Loucy (cell line): ENCODE measurements around the gene ZNF101.

Experiments used
- H2AFZ ChIP-seq: fragments of 200-600 bp; sonication (generic); 2 replicates; pipeline ENCODE4 v1.6.0; 2016; ENCODE audit warnings: antibody characterized with exemption, mild to moderate bottlenecking, low read length, moderate library complexity
- H3F3A ChIP-seq: fragments of 200-600 bp; 2 replicates; pipeline ENCODE4 v1.6.0; 2016; ENCODE audit warnings: antibody characterized with exemption, low read depth, mild to moderate bottlenecking
- H3K27me3 ChIP-seq: fragments of 200-600 bp; sonication (generic); 2 replicates; pipeline ENCODE4 v1.6.1; 2014; ENCODE audit warnings: low read length, mild to moderate bottlenecking; ENCODE audit not compliant: insufficient read depth, poor library complexity, severe bottlenecking
- H3K36me3 ChIP-seq: fragments of 200-600 bp; sonication (generic); 2 replicates; pipeline ENCODE4 v1.6.1; 2016; ENCODE audit warnings: low read length; ENCODE audit not compliant: insufficient read depth
- H3K4me1 ChIP-seq: fragments of 200-600 bp; sonication (generic); 2 replicates; pipeline ENCODE4 v1.5.1; 2014; ENCODE audit warnings: low read length, mild to moderate bottlenecking; ENCODE audit not compliant: insufficient read depth, poor library complexity, severe bottlenecking
- H3K4me2 ChIP-seq: fragments of 200-600 bp; sonication (generic); 2 replicates; pipeline ENCODE4 v1.6.0; 2014; ENCODE audit warnings: antibody characterized with exemption, low read length, low read depth, mild to moderate bottlenecking; ENCODE audit not compliant: poor library complexity, severe bottlenecking
- H3K4me3 ChIP-seq: fragments of 200-600 bp; sonication (generic); 2 replicates; pipeline ENCODE4 v1.5.1; 2014; ENCODE audit warnings: low read length, mild to moderate bottlenecking, mixed read lengths; ENCODE audit not compliant: poor library complexity, severe bottlenecking
- H3K79me2 ChIP-seq: fragments of 200-600 bp; sonication (generic); 2 replicates; pipeline ENCODE4 v1.6.1; 2014; ENCODE audit warnings: low read length; ENCODE audit not compliant: insufficient read depth
- H3K9ac ChIP-seq: fragments of 200-600 bp; sonication (generic); 2 replicates; pipeline ENCODE4 v1.6.0; 2014; ENCODE audit warnings: mild to moderate bottlenecking, low read depth, low read length, moderate library complexity; ENCODE audit not compliant: poor library complexity, severe bottlenecking
- H3K9me2 ChIP-seq: fragments of 200-600 bp; sonication (generic); replicated peaks from 2 replicates; pipeline ENCODE4 v1.6.1; 2016; ENCODE audit warnings: low read depth, low read length, mixed read lengths
- H3K9me3 ChIP-seq: fragments of 200-600 bp; sonication (generic); 2 replicates; pipeline ENCODE4 v1.6.1; 2014; ENCODE audit warnings: mild to moderate bottlenecking, antibody characterized with exemption, low read length, low read depth; ENCODE audit not compliant: insufficient read depth
- H4K20me1 ChIP-seq: fragments of 200-600 bp; sonication (generic); 2 replicates; pipeline ENCODE4 v1.6.0; 2014; ENCODE audit warnings: antibody characterized with exemption, low read length, mild to moderate bottlenecking; ENCODE audit not compliant: insufficient read depth, poor library complexity, severe bottlenecking
- CTCF ChIP-seq: fragments of 200-600 bp; sonication (generic); conservative IDR thresholded peaks from 2 replicates; pipeline ENCODE4 v1.5.1; 2014; ENCODE audit warnings: mild to moderate bottlenecking, antibody characterized with exemption, low read length
- EZH2phosphoT487 ChIP-seq: fragments of 200-600 bp; IDR thresholded peaks from 2 replicates; pipeline ENCODE4 v1.6.1; 2018; ENCODE audit warnings: antibody characterized with exemption, mild to moderate bottlenecking, moderate library complexity, borderline replicate concordance

The ZNF101 gene

GRCh38 chr19:19711934-19712828 is 43.5 kb downstream of the ZNF101 start:
- no peaks in the 10 kb centered on the region for H3K4me1 ChIP-seq
- TF ChIP-seq CTCF: no peak
- no peak for TF ChIP-seq EZH2phosphoT487
- peaks cover 74% of the 10 kb centered on the region for H3K9me3 ChIP-seq
- H3F3A ChIP-seq: no peaks in the 10 kb centered on the region
- H3K4me3 ChIP-seq: no peak overlapping the region
- no peaks in the 10 kb centered on the region for H4K20me1 ChIP-seq
- no peak overlapping the region for H3K9ac ChIP-seq
- H3K4me2 ChIP-seq: no peak overlapping the region
- peaks cover 55% of the 10 kb centered on the region for H3K36me3 ChIP-seq
- peaks cover 11% of the 10 kb centered on the region for H3K79me2 ChIP-seq
- no peak overlapping the region for H2AFZ ChIP-seq
- H3K27me3 ChIP-seq: peaks cover 10% of the 10 kb centered on the region
- no peaks in the 10 kb centered on the region for H3K9me2 ChIP-seq

- H3K9me3 ChIP-seq: peaks cover 38% of the 10 kb centered on the region; the same call in 1 of the 2 replicates
- no peak overlapping the region for H3K4me3 ChIP-seq
- no peaks in the 10 kb centered on the region for H3K4me1 ChIP-seq
- no peak overlapping the region for H2AFZ ChIP-seq
- TF ChIP-seq CTCF (no peak), EZH2phosphoT487 (no peak)
- peaks cover 46% of the 10 kb centered on the region for H3K79me2 ChIP-seq
- H3K36me3 ChIP-seq: peaks cover 10% of the 10 kb centered on the region
- H3F3A ChIP-seq: no peaks in the 10 kb centered on the region
- H3K9me2 ChIP-seq: no peaks in the 10 kb centered on the region
- H3K27me3 ChIP-seq: no peaks in the 10 kb centered on the region
- no peak overlapping the region for H3K9ac ChIP-seq
- no peaks in the 10 kb centered on the region for H4K20me1 ChIP-seq
- H3K4me2 ChIP-seq: no peak overlapping the region
Observed at GRCh38 chr19:19719798-19720197, 51.2 kb downstream of the ZNF101 start.

- no peak overlapping the region for H3K9ac ChIP-seq
- H4K20me1 ChIP-seq: no peaks in the 10 kb centered on the region
- TF ChIP-seq CTCF (no peak), EZH2phosphoT487 (no peak)
- no peak overlapping the region for H3K4me3 ChIP-seq
- peaks cover 38% of the 10 kb centered on the region for H3K79me2 ChIP-seq
- H3K27me3 ChIP-seq: no peaks in the 10 kb centered on the region
- no peak overlapping the region for H3K4me2 ChIP-seq
- H3K36me3 ChIP-seq: peaks cover 7% of the 10 kb centered on the region; the same call in 1 of the 2 replicates
- no peak overlapping the region for H2AFZ ChIP-seq
- no peaks in the 10 kb centered on the region for H3K4me1 ChIP-seq
- no peaks in the 10 kb centered on the region for H3F3A ChIP-seq
- peaks cover 29% of the 10 kb centered on the region; the same call in 1 of the 2 replicates for H3K9me3 ChIP-seq
- H3K9me2 ChIP-seq: no peaks in the 10 kb centered on the region
Observed at GRCh38 chr19:19721896-19722295, 53.3 kb downstream of the ZNF101 start.
